Small intestine (tissue), 7 donors: ENCODE measurements around the gene SUCO. TPM values are rescaled to one million over a fixed set of nuclear protein-coding genes. Genes with fewer than 3 reads are reported as not detected.

Experiments
- DNase-seq, 2 donors: peaks; one replicate each; pipeline versions ENCODE4 v3.0.0 to v3.0.0-alpha.2; 2013
- FAIRE-seq: peaks from 2 replicates; lab custom pipeline; 2012; peaks lifted over from hg19 to GRCh38; lab: Jason Lieb, UNC
- H3K27ac ChIP-seq, 3 donors: one replicate each; pipeline ENCODE4 v1.5.1; 2013; ENCODE audit warnings: low read length in 2 of 3, mild to moderate bottlenecking in 2 of 3, control low read depth in 1 of 3, inconsistent platforms in 1 of 3, low read depth in 1 of 3, moderate library complexity in 1 of 3
- H3K27me3 ChIP-seq, 3 donors: one replicate each; pipeline ENCODE4 v1.6.1; 2013; ENCODE audit warnings: low read length in 3 of 3, inconsistent platforms in 1 of 3; ENCODE audit not compliant: control insufficient read depth in 3 of 3, insufficient read depth in 3 of 3
- H3K36me3 ChIP-seq, 3 donors: one replicate each; pipeline ENCODE4 v1.6.1; 2013; ENCODE audit warnings: low read length in 3 of 3, inconsistent platforms in 1 of 3, low read depth in 1 of 3, mild to moderate bottlenecking in 1 of 3, moderate library complexity in 1 of 3; ENCODE audit not compliant: control insufficient read depth in 3 of 3, insufficient read depth in 2 of 3
- H3K4me1 ChIP-seq, 3 donors: one replicate each; pipeline ENCODE4 v1.6.1; 2013; ENCODE audit warnings: low read length in 2 of 3, inconsistent platforms in 1 of 3, low read depth in 1 of 3, mild to moderate bottlenecking in 1 of 3, moderate library complexity in 1 of 3; ENCODE audit not compliant: control insufficient read depth in 3 of 3, insufficient read depth in 2 of 3
- H3K4me3 ChIP-seq, 3 donors: one replicate each; pipeline ENCODE4 v1.5.1; 2013; ENCODE audit warnings: low read length in 3 of 3, control low read depth in 1 of 3, inconsistent platforms in 1 of 3, low read depth in 1 of 3, mild to moderate bottlenecking in 1 of 3, moderate library complexity in 1 of 3
- H3K9me3 ChIP-seq, 2 donors: one replicate each; pipeline ENCODE4 v1.6.1; 2013; ENCODE audit warnings: low read depth in 1 of 2, low read length in 1 of 2; ENCODE audit not compliant: control insufficient read depth in 2 of 2, insufficient read depth in 1 of 2
- WGBS, 3 donors: extraction: QIAGEN DNeasy Blood & Tissue Kit; methylation state at CpG; one replicate each; pipeline ENCODE4 v1.1.7; 2013; 5-methylcytosine and 5-hydroxymethylcytosine counted together
- polyA plus RNA-seq, 4 donors: library from polyadenylated mRNA; stranded (reverse) in 3 of 4; unstranded in 1 of 4; fragments of 200-250 nt in 3 of 4; fragments of 120-200 nt in 1 of 4; gene quantifications; one replicate each; pipeline versions ENCODE4 v1.2.1 to v1.2.3, GENCODE V29; 2013
- donor health status: healthy with polysubstance abuse.
- donor health status: control.
- donor health status: control.
- donor health status: Bipolar disorder and iron deficiency.
- donor health status: healthy.

Gene SUCO
- polyA plus RNA-seq, 4 donors = 11.4 to 46.0 (median 12.5) TPM

DNA sequence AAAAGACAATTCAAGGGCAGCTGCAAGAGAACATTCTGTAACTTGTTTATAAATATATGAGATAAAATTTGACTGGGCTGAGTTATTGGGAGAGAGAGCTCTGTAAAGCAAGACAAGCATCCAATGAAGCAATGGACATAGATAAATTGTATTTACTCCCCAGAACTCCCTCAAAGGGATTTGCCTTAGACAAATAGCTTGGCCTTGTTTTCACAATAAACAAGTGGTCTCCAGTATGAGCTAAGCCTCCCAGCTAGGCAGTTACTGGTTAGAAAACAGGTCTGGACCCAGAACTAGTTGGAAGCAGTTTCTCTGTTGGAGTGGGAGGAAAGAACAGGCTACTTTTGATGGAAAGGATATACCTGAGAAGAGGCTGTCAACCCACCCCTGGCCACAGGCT is 25.2 kb upstream of the SUCO start:
- Histone ChIP-seq H3K4me3 (no peak overlapping the region), H3K27me3 (no peaks in the 10 kb centered on the region), H3K36me3 (no peaks in the 10 kb centered on the region), H3K9me3 (no peaks in the 10 kb centered on the region), H3K27ac (no peak overlapping the region), H3K4me1 (no peaks in the 10 kb centered on the region)
- no peak for DNase-seq
- no peak for FAIRE-seq

DNA sequence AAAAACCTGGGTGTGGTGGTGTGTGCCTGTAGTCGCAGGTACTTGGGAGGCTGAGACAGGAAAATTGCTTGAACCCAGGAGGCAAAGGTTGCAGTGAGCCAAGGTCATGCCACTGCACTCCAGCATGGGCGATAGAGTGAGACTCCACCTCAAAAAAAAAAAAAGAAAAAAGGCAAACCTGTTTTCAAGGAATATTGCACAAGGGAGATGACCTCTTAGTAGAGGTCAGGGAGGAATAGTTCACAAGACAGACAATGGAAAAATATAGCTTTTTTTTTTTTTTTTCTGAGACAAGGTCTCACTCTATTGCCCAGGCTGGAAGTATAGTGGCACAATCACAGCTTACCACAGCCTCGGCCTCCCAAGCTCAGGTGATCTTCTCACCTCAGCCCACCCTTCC is 22.5 kb upstream of the SUCO start:
- Histone ChIP-seq H3K27me3 (no peaks in the 10 kb centered on the region), H3K27ac (no peak overlapping the region), H3K36me3 (no peaks in the 10 kb centered on the region), H3K4me1 (no peaks in the 10 kb centered on the region), H3K4me3 (no peak overlapping the region), H3K9me3 (peaks cover 0 to 5% of the 10 kb centered on the region in 2 donors)
- FAIRE-seq (no peak), DNase-seq (no peak)
- WGBS, 3 donors = 87 to 95% (median 93%) methylated on average over 3 of the region's 3 CpGs

DNA sequence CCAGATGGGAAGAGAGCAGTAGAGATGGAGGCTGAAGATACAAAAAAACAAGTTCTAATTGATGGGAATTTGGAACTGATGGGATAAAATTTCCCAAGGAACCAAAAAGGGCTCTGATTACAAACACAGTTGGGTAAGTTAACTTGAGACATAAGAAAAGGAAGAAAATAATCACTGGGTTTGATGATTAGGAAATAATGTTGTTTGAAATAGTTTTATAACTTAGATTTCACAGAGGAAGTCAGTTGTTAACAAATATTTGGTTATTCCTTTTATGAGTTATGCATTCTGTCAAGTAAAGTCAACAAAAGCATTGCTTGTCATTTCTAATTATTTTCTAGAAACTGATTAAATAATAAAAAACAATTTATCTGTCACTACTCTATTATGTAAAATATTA is 20.4 kb upstream of the SUCO start:
- Histone ChIP-seq H3K27ac (no peak overlapping the region), H3K9me3 (peaks cover 0 to 5% of the 10 kb centered on the region in 2 donors), H3K4me1 (no peaks in the 10 kb centered on the region), H3K36me3 (no peaks in the 10 kb centered on the region), H3K27me3 (no peaks in the 10 kb centered on the region), H3K4me3 (no peak overlapping the region)
- no peak for DNase-seq
- FAIRE-seq = no peak

DNA sequence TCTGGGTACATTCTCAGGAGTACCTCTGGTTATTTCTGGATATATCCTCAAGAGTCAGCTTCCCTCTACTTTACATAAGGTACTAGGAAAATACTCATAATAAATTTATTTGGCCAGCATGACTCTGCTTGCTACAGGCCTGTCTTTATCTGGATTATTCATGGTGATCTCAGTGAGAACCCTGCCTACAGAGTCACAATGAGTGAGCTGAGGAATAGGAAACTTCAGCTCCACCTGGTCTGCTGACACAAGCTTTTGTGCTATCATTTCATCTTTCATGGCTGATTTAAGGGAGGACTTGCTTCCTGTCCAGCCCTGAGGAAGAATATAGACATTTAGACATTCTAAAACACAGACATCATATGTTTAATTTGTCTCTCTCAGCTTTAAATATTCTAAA is 19.5 kb upstream of the SUCO start:
- no peaks in the 10 kb centered on the region for H3K36me3 ChIP-seq
- DNase-seq = no peak
- H3K4me1 ChIP-seq = no peaks in the 10 kb centered on the region
- no peak overlapping the region for H3K27ac ChIP-seq
- H3K27me3 ChIP-seq = no peaks in the 10 kb centered on the region
- FAIRE-seq = no peak
- H3K9me3 ChIP-seq = peaks cover 0 to 5% of the 10 kb centered on the region in 2 donors
- no peak overlapping the region for H3K4me3 ChIP-seq

DNA sequence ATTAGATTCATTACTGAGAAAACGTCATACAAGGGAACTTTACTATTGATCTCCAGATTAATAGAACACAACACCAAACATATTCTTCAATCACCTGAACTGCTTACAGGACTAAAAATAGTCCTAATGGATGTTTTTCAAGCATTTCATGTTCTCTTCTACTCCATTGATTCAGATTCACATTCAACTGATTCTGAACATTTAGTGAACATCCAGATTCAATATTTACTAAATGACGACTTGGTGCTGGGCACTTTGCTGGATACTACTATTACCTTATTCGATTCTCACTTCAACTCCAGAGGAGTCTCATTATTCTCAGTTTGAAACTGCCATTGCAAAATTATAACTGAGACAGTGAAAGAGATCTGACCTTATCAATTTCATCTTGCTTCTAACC is 18.8 kb upstream of the SUCO start:
- H3K36me3 ChIP-seq = no peaks in the 10 kb centered on the region
- peaks cover 0 to 5% of the 10 kb centered on the region in 2 donors for H3K9me3 ChIP-seq
- no peak overlapping the region for H3K4me3 ChIP-seq
- DNase-seq = no peak
- FAIRE-seq = no peak
- no peaks in the 10 kb centered on the region for H3K4me1 ChIP-seq
- no peak overlapping the region for H3K27ac ChIP-seq
- WGBS, 3 donors = 81 to 90% (median 89%) methylated on average over 3 of the region's 3 CpGs
- no peaks in the 10 kb centered on the region for H3K27me3 ChIP-seq

DNA sequence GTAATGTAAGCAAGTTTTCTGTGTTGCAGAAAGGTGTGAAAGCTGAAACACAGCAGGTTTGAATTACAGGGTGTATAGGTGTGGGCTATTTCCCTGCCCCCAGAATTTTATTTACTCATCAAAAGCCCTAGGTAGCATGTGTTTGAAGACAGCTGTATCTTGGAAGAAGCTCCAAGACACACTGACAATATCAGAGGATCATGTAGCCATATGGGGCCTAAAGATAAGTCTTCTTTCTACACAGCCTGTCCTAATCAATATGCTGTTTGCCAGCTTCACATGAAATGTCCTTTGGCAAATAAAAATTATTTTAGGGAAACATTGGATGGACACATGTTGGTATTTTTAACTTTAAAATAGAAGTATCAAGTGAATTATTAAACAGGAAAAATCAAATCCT is 17.5 kb upstream of the SUCO start:
- no peak for FAIRE-seq

DNA sequence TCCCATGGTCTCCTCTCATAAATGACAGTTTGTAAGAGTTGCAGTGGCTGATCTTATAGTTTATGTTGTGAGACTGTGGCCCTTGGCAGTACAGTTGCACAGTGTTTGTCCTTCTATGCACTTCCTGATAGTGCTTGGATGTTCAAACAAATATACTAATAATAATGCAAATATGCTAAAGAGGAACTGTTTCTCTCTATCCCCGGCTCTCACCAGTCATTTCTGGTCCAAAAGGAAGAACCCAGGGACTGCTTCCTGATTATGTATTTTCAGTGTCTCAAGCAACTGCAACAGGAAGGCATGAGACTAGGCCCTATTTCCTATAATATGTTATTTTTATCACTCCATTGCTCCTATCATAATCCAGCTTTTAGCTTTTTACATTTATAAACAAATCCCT is 17.0 kb upstream of the SUCO start:
- no peaks in the 10 kb centered on the region for H3K27me3 ChIP-seq
- H3K4me1 ChIP-seq = no peaks in the 10 kb centered on the region
- DNase-seq = no peak
- peaks cover 0 to 5% of the 10 kb centered on the region in 2 donors for H3K9me3 ChIP-seq
- H3K4me3 ChIP-seq = no peak overlapping the region
- FAIRE-seq = no peak
- WGBS, 3 donors = 67 to 70% (median 68%) methylated on average over 1 of the region's 1 CpG
- H3K36me3 ChIP-seq = no peaks in the 10 kb centered on the region
- no peak overlapping the region for H3K27ac ChIP-seq

More for the DNA sequence above, 17.5 kb upstream of the SUCO start:
- no peaks in the 10 kb centered on the region for H3K36me3 ChIP-seq
- H3K4me3 ChIP-seq = no peak overlapping the region
- H3K27me3 ChIP-seq = no peaks in the 10 kb centered on the region
- DNase-seq = no peak
- H3K9me3 ChIP-seq = peaks cover 0 to 5% of the 10 kb centered on the region in 2 donors
- no peaks in the 10 kb centered on the region for H3K4me1 ChIP-seq
- no peak overlapping the region for H3K27ac ChIP-seq

DNA sequence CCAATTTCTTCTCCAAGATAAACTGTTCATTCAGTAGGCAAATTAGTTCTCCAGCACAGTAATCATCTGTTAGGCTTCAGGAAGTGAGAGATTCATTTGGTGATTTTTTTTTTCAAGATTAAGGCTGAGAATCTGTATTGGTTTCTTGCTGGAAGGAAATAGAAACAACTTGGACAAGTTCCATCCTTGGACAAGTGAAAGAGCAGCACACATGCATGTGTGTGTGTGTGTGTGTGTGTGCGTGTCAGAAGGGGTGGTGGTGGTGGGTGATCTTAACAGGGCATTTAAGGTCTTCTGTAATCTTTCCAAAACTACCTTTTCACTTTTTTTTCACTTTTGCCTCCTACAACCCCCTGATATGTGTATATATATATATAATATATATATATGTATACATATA is 15.9 kb upstream of the SUCO start:
- FAIRE-seq (no peak), DNase-seq (no peak)
- H3K9me3 ChIP-seq = peaks cover 0 to 5% of the 10 kb centered on the region in 2 donors
- H3K4me1 ChIP-seq = no peaks in the 10 kb centered on the region
- H3K27me3 ChIP-seq = no peaks in the 10 kb centered on the region
- H3K27ac ChIP-seq = no peak overlapping the region
- no peak overlapping the region for H3K4me3 ChIP-seq
- no peaks in the 10 kb centered on the region for H3K36me3 ChIP-seq
- WGBS, 3 donors = 81 to 91% (median 86%) methylated on average over 1 of the region's 1 CpG

DNA sequence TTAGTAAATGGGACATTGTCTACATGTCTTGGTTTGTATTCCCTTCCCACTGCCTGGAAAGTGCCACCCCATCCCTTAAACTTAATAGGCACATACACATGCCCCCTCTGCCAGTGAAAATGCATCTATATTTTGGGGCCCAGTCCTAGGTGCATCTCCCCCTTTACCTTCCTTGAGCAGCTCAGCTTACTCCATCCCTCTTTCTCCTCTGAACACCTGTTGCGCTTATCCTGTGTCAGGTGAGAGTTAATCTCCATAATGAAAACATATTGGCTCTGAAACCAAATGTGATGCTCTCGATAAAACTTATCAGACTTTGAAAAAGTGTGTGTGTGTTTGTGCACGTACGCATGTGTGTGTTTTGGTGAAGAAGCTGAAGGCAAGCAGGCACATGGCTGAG is 15.4 kb upstream of the SUCO start:
- no peaks in the 10 kb centered on the region for H3K36me3 ChIP-seq
- H3K4me1 ChIP-seq = no peaks in the 10 kb centered on the region
- H3K27ac ChIP-seq = no peak overlapping the region
- no peaks in the 10 kb centered on the region for H3K27me3 ChIP-seq
- WGBS, 3 donors = 84 to 90% (median 86%) methylated on average over 4 of the region's 4 CpGs
- H3K4me3 ChIP-seq = no peak overlapping the region
- DNase-seq = no peak
- H3K9me3 ChIP-seq = peaks cover 0 to 5% of the 10 kb centered on the region in 2 donors
- FAIRE-seq = no peak
